SK-N-MC (cell line): ENCODE results near the gene LRRFIP1.

Experiments used
- EZH2 ChIP-seq: fragments of 200-600 bp; sonication (generic); IDR thresholded peaks from one replicate; pipeline ENCODE4 v1.6.1; 2017; ENCODE audit warnings: antibody characterized with exemption
- FOXP2 ChIP-seq: optimal IDR thresholded peaks from 2 replicates; pipeline ENCODE3; 2011; ENCODE audit warnings: mild to moderate bottlenecking, moderate library complexity; ENCODE audit not compliant: insufficient read depth; ENCODE audit errors: extremely low read length, control extremely low read depth
- POLR2AphosphoS5 ChIP-seq: IDR thresholded peaks from 2 replicates; pipeline ENCODE4 v1.6.1; 2012; ENCODE audit warnings: mild to moderate bottlenecking, low read depth, low read length, borderline replicate concordance

GRCh38 chr2:237615631-237616249 is 11.6 kb upstream of the LRRFIP1 start:
- no peak for TF ChIP-seq EZH2
- no peak for TF ChIP-seq POLR2AphosphoS5
- TF ChIP-seq FOXP2 = no peak
